RWPE2 (cell line): ENCODE results near the gene IL1RN.

Source experiments
- ATAC-seq: fragments of 200-7000 bp; cut with Tn5 transposase; 3 replicates; pipeline ENCODE4 v1.9.1; 2021; ENCODE audit warnings: low read depth
- DNase-seq: peaks from one replicate; pipeline ENCODE4 v3.0.0-alpha.2; 2020; ENCODE audit warnings: low spot score
- H3K27ac ChIP-seq: fragments of 450-650 bp; 2 replicates; pipeline ENCODE4 v1.5.1; 2017; ENCODE audit warnings: mild to moderate bottlenecking; ENCODE audit not compliant: poor library complexity, severe bottlenecking
- H3K27me3 ChIP-seq: fragments of 250-450 bp; sonication (Bioruptor Pico); 2 replicates; pipeline ENCODE4 v1.5.1; 2021; ENCODE audit warnings: mild to moderate bottlenecking, moderate library complexity; ENCODE audit not compliant: insufficient read depth, poor library complexity, severe bottlenecking
- H3K36me3 ChIP-seq: fragments of 250-450 bp; sonication (Bioruptor Pico); 2 replicates; pipeline ENCODE4 v1.5.1; 2020; ENCODE audit warnings: low read depth, mild to moderate bottlenecking, moderate library complexity
- H3K4me1 ChIP-seq: fragments of 250-450 bp; sonication (Bioruptor Pico); 2 replicates; pipeline ENCODE4 v1.5.1; 2021; ENCODE audit warnings: mild to moderate bottlenecking, moderate library complexity; ENCODE audit not compliant: insufficient read depth, poor library complexity, severe bottlenecking
- H3K4me3 ChIP-seq: fragments of 250-450 bp; sonication (Bioruptor Pico); 2 replicates; pipeline ENCODE4 v1.5.1; 2021; ENCODE audit warnings: mild to moderate bottlenecking, moderate library complexity; ENCODE audit not compliant: severe bottlenecking
- H3K9me3 ChIP-seq: fragments of 250-450 bp; sonication (Bioruptor Pico); 2 replicates; pipeline ENCODE4 v1.5.1; 2021; ENCODE audit warnings: mild to moderate bottlenecking, moderate library complexity; ENCODE audit not compliant: severe bottlenecking
- TF ChIP-seq, protein P1 (sequence below): fragments of 450-650 bp; IDR thresholded peaks from one replicate; pipeline ENCODE4 v1.5.1; 2017; ENCODE audit warnings: mild to moderate bottlenecking, moderate library complexity; ENCODE audit not compliant: poor library complexity, severe bottlenecking

IL1RN gene

DNA sequence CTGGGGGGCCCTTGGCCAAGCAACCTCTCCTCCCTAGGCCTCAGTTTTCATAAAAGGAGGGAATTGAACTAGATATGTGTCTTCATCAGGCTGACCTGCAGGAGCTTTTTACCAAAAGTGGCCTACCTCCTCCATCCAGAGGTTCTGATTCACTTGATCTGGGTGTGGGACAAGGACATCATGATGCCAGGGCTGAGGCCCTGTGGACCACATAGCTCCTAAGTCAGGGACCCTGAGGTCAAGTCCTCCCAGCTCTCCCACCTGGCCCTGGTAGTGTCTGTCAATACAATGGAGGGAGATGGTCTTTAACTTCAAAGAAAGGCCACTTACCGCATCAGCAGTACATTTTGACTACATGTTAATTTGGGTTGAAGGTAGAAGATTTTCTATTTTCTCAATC, 10.4 kb downstream of the IL1RN start:
- no peaks in the 10 kb centered on the region for H3K27me3 ChIP-seq
- no peaks in the 10 kb centered on the region for H3K36me3 ChIP-seq
- no peak overlapping the region for H3K4me3 ChIP-seq
- ATAC-seq (no peak), DNase-seq (no peak)
- H3K4me1 ChIP-seq: peaks cover 12% of the 10 kb centered on the region
- TF ChIP-seq, protein P1, sequence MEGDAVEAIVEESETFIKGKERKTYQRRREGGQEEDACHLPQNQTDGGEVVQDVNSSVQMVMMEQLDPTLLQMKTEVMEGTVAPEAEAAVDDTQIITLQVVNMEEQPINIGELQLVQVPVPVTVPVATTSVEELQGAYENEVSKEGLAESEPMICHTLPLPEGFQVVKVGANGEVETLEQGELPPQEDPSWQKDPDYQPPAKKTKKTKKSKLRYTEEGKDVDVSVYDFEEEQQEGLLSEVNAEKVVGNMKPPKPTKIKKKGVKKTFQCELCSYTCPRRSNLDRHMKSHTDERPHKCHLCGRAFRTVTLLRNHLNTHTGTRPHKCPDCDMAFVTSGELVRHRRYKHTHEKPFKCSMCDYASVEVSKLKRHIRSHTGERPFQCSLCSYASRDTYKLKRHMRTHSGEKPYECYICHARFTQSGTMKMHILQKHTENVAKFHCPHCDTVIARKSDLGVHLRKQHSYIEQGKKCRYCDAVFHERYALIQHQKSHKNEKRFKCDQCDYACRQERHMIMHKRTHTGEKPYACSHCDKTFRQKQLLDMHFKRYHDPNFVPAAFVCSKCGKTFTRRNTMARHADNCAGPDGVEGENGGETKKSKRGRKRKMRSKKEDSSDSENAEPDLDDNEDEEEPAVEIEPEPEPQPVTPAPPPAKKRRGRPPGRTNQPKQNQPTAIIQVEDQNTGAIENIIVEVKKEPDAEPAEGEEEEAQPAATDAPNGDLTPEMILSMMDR: no peak
- no peaks in the 10 kb centered on the region for H3K9me3 ChIP-seq
- H3K27ac ChIP-seq: no peak overlapping the region

DNA sequence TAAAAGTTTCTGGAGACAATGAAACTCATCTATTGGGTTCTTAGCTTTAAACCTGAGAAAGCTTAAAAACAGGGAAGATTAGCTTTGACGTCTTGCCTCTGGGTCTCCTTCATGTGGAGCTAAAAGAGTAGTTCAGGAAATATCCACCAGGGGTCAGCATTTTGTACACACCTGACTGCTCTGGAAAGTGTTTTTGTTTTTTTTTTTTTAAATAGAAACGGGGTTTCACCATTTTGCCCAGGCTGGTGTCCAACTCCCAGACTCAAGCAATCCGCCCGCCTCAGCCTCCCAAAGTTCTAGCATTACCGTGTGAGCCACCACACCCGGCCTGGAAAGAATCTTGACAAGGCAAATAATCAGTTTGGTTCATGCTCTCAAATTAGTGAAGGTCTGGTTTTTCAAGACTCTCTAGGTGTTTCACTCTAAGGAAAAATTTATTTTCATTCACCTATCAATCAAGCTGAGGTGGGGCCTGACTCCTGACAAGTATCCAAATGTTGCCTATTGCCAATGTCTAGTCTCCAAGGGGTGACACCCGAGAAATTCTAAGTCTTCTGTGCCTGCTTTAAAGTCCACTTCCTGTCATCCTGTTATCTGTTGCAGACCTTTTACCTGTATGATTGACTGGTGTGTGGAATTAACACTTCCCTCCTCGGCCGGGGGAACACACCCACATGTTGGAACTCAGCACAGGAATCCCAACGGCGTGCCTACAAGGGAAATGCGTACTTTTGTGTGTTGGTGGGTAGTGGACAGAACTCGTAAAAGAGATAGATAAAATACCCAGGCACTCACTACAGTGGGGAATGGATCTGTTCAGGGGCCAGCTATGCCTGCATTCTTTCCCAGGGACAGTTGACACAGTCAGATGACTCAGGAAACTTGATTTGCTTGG, 11.3 kb downstream of the IL1RN start:
- Histone ChIP-seq H3K27ac (no peak overlapping the region), H3K36me3 (no peaks in the 10 kb centered on the region), H3K9me3 (no peaks in the 10 kb centered on the region), H3K27me3 (no peaks in the 10 kb centered on the region), H3K4me1 (peaks cover 10% of the 10 kb centered on the region), H3K4me3 (no peak overlapping the region)
- ATAC-seq (peak; percentile 55; the same call in 2 of the 3 replicates), DNase-seq (no peak)
- TF ChIP-seq, protein P1: peak; percentile 88

DNA sequence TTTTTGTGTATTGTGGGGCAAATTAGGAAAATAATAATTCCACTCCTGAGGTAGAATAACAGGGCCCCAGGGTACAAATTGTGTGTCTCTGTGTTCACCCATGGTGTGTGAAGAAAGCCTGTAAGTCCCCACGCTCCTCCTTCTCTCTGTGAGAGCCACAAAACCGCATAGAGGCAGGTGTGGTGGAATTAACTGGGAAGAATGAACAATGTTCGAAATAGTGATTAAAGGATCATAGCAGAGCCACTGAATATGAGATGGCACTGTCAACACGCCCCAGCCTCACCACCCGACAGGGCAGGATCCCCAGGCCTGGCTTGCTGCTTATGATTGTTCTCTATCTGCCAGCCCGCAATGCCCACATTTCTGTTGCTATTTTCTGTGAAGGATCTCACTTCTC, 14.1 kb downstream of the IL1RN start:
- DNase-seq: no peak
- no peaks in the 10 kb centered on the region for H3K27me3 ChIP-seq
- peaks cover 5% of the 10 kb centered on the region for H3K4me1 ChIP-seq
- TF ChIP-seq, protein P1: no peak
- H3K9me3 ChIP-seq: no peaks in the 10 kb centered on the region
- no peak overlapping the region for H3K27ac ChIP-seq
- no peak overlapping the region for H3K4me3 ChIP-seq
- no peaks in the 10 kb centered on the region for H3K36me3 ChIP-seq
- no peak for ATAC-seq

DNA sequence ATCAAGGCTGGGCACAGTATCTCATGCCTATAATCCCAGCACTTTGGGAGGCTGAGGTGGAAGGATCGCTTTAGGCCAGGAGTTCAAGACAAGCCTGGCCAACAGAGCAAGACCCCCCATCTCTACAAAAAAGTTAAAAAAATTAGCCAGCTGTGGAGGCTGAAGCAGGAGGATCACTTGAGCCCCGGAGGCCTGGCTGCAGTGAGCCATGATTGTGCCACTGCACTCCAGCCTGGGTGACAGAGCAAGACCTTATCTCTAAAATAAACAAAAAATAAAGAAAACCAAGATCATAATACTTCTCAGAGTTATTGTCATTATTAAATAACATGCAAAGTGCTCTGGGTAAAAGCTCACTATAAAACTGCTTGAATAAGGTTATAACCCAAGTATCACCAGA, 14.9 kb downstream of the IL1RN start:
- Histone ChIP-seq H3K4me1 (peaks cover 5% of the 10 kb centered on the region), H3K9me3 (no peaks in the 10 kb centered on the region), H3K27me3 (no peaks in the 10 kb centered on the region), H3K4me3 (no peak overlapping the region), H3K27ac (no peak overlapping the region), H3K36me3 (no peaks in the 10 kb centered on the region)
- no peak for ATAC-seq
- TF ChIP-seq, protein P1: no peak
- DNase-seq: no peak

DNA sequence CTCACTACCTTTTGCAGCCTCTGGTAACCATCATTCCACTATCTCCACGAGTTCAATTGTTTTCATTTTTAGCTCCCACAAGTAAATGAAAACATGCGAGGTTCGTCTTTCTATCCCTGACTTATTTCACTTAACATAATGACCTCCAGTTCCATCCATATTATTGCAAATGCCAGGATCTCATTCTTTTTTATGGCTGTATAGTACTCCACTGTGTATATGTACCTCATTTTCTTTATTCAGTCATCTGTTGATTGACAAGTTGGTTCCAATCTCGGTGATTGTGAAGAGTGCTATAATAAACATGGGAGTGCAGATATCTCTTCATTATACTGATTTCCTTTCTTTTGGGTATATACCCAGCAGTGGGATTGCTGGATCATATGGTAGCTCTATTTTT, 16.9 kb downstream of the IL1RN start:
- TF ChIP-seq, protein P1: no peak
- Histone ChIP-seq H3K36me3 (no peaks in the 10 kb centered on the region), H3K4me1 (no peaks in the 10 kb centered on the region), H3K9me3 (no peaks in the 10 kb centered on the region), H3K4me3 (no peak overlapping the region), H3K27ac (no peak overlapping the region), H3K27me3 (no peaks in the 10 kb centered on the region)
- DNase-seq: no peak
- no peak for ATAC-seq
